Astrocyte (in vitro differentiated cells and primary cell): ENCODE data around the gene FNDC5. TPM values are rescaled to one million over a fixed set of nuclear protein-coding genes. Genes with fewer than 3 reads are reported as not detected.

Experiments
- DNase-seq: peaks from one replicate; pipeline ENCODE4 v3.0.0-alpha.2; 2010; ENCODE audit warnings: low read depth
- FAIRE-seq: peaks from 2 replicates; lab custom pipeline; 2011; peaks lifted over from hg19 to GRCh38; lab: Jason Lieb, UNC
- H2AFZ ChIP-seq: 2 replicates; pipeline ENCODE4 v1.6.0; 2012; ENCODE audit warnings: low read depth, low read length, inconsistent platforms
- H3K27ac ChIP-seq: 2 replicates; pipeline ENCODE4 v1.5.1; 2011; ENCODE audit warnings: low read depth, low read length, inconsistent platforms
- H3K27me3 ChIP-seq: 2 replicates; pipeline ENCODE4 v1.6.0; 2011; ENCODE audit warnings: low read length, inconsistent platforms; ENCODE audit not compliant: insufficient read depth
- H3K36me3 ChIP-seq: 2 replicates; pipeline ENCODE4 v1.5.1; 2011; ENCODE audit warnings: low read length, inconsistent platforms; ENCODE audit not compliant: insufficient read depth
- H3K4me1 ChIP-seq: 2 replicates; pipeline ENCODE4 v1.5.1; 2011; ENCODE audit warnings: low read length, inconsistent platforms; ENCODE audit not compliant: insufficient read depth
- H3K4me2 ChIP-seq: 2 replicates; pipeline ENCODE4 v1.6.0; 2012; ENCODE audit warnings: low read length, inconsistent platforms
- H3K4me3 ChIP-seq: 2 replicates; pipeline ENCODE4 v1.5.1; 2011; ENCODE audit warnings: low read depth, mild to moderate bottlenecking, low read length, inconsistent platforms; ENCODE audit not compliant: insufficient read depth
- H3K79me2 ChIP-seq: 2 replicates; pipeline ENCODE4 v1.6.0; 2012; ENCODE audit warnings: mild to moderate bottlenecking, low read length, inconsistent platforms; ENCODE audit not compliant: insufficient read depth
- H3K9ac ChIP-seq: 2 replicates; pipeline ENCODE4 v1.6.0; 2012; ENCODE audit warnings: mild to moderate bottlenecking, low read length, inconsistent platforms
- H3K9me3 ChIP-seq: 2 replicates; pipeline ENCODE4 v1.5.1; 2012; ENCODE audit warnings: low read depth, mild to moderate bottlenecking, low read length, inconsistent platforms; ENCODE audit not compliant: insufficient read depth
- H4K20me1 ChIP-seq: 2 replicates; pipeline ENCODE4 v1.6.0; 2012; ENCODE audit warnings: low read length, inconsistent platforms; ENCODE audit not compliant: insufficient read depth
- H3K27ac Mint-ChIP-seq: one replicate; pipeline ENCODE4 v1.8.0; 2021; ENCODE audit warnings: mild to moderate bottlenecking, mixed read lengths; ENCODE audit not compliant: unreplicated experiment
- H3K27me3 Mint-ChIP-seq: one replicate; pipeline ENCODE4 v1.8.0; 2021; ENCODE audit warnings: low read depth, mixed read lengths; ENCODE audit not compliant: unreplicated experiment
- H3K36me3 Mint-ChIP-seq: one replicate; pipeline ENCODE4 v1.8.0; 2021; ENCODE audit warnings: low read depth, mixed read lengths; ENCODE audit not compliant: unreplicated experiment
- H3K4me1 Mint-ChIP-seq: one replicate; pipeline ENCODE4 v1.8.0; 2021; ENCODE audit warnings: low read depth, mixed read lengths; ENCODE audit not compliant: unreplicated experiment
- H3K4me3 Mint-ChIP-seq: one replicate; pipeline ENCODE4 v1.8.0; 2021; ENCODE audit warnings: mild to moderate bottlenecking, moderate library complexity, mixed read lengths; ENCODE audit not compliant: unreplicated experiment
- H3K9me3 Mint-ChIP-seq: one replicate; pipeline ENCODE4 v1.8.0; 2021; ENCODE audit warnings: mild to moderate bottlenecking, mixed read lengths; ENCODE audit not compliant: unreplicated experiment
- EZH2 ChIP-seq: IDR thresholded peaks from 2 replicates; pipeline ENCODE4 v1.6.1; 2012; ENCODE audit warnings: mild to moderate bottlenecking, low read length, inconsistent platforms; ENCODE audit not compliant: insufficient read depth
- total RNA-seq: library from RNA; stranded (reverse); gene quantifications from 2 replicates; pipeline ENCODE4 v1.2.1, GENCODE V29; 2021
- TF ChIP-seq, protein P1 (sequence below): IDR thresholded peaks from 2 replicates; pipeline ENCODE4 v1.5.1; 2011; ENCODE audit warnings: low read depth, mild to moderate bottlenecking, inconsistent platforms, low read length, moderate library complexity; ENCODE audit not compliant: insufficient read depth

Gene FNDC5
- total RNA-seq, 1 donor from 2014 or later: 0.39 TPM

DNA sequence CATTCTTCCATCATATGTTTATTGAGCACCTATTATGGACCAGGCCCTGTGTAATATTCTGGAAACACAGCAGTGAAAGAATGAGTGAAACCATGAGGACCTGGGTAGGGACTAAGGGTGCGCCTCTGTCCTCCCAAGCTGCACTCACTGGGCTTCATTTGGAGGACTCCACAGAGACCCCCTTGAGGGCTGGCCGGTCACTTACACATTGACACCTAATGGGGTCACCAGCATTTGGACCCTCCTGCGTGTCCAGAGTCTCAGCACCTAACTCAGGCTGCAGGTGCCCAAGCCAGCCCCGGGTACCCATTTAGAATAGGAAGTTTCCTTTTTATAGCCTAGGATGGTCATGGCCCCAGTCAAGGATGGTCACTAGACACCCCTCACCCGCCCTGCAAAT lies 2.8 kb upstream of the FNDC5 start:
- TF ChIP-seq EZH2: no peak
- TF ChIP-seq, protein P1, sequence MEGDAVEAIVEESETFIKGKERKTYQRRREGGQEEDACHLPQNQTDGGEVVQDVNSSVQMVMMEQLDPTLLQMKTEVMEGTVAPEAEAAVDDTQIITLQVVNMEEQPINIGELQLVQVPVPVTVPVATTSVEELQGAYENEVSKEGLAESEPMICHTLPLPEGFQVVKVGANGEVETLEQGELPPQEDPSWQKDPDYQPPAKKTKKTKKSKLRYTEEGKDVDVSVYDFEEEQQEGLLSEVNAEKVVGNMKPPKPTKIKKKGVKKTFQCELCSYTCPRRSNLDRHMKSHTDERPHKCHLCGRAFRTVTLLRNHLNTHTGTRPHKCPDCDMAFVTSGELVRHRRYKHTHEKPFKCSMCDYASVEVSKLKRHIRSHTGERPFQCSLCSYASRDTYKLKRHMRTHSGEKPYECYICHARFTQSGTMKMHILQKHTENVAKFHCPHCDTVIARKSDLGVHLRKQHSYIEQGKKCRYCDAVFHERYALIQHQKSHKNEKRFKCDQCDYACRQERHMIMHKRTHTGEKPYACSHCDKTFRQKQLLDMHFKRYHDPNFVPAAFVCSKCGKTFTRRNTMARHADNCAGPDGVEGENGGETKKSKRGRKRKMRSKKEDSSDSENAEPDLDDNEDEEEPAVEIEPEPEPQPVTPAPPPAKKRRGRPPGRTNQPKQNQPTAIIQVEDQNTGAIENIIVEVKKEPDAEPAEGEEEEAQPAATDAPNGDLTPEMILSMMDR: no peak
- Histone ChIP-seq H3K36me3 (no peaks in the 10 kb centered on the region), H3K9ac (no peak overlapping the region), H4K20me1 (peaks cover 5% of the 10 kb centered on the region), H3K4me2 (no peak overlapping the region), H3K9me3 (no peaks in the 10 kb centered on the region), H3K4me3 (no peak overlapping the region), H3K79me2 (no peaks in the 10 kb centered on the region), H2AFZ (no peak overlapping the region), H3K27me3 (peaks cover 14% of the 10 kb centered on the region), H3K27ac (no peak overlapping the region), H3K4me1 (peaks cover 5% of the 10 kb centered on the region)
- Mint-ChIP-seq H3K4me1 (no peaks in the 10 kb centered on the region), H3K9me3 (no peaks in the 10 kb centered on the region), H3K4me3 (no peak overlapping the region), H3K27me3 (peaks cover 66% of the 10 kb centered on the region), H3K27ac (no peak overlapping the region), H3K36me3 (peaks cover 8% of the 10 kb centered on the region)
- no peak for DNase-seq
- FAIRE-seq: no peak

DNA sequence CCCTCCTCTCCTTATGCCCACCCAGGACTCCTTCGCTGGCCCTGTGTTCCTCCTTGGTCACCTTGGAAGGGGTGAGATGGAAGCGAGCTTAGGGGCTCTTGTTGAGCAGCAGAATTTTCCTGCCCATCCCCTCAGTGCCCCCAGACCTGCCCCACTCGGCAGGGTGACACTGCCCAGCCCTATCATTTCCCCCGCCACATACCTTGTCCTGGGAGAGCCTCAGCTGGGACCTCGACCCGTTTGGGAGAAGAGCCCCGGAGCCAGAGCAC lies 1.4 kb upstream of the FNDC5 start:
- Histone ChIP-seq H3K9ac (no peak overlapping the region), H3K36me3 (no peaks in the 10 kb centered on the region), H4K20me1 (peaks cover 5% of the 10 kb centered on the region), H3K4me3 (no peak overlapping the region), H3K79me2 (no peaks in the 10 kb centered on the region), H3K9me3 (no peaks in the 10 kb centered on the region), H3K27ac (no peak overlapping the region), H3K4me2 (no peak overlapping the region), H3K4me1 (peaks cover 5% of the 10 kb centered on the region), H2AFZ (no peak overlapping the region), H3K27me3 (peaks cover 5% of the 10 kb centered on the region)
- no peaks in the 10 kb centered on the region for H3K9me3 Mint-ChIP-seq
- no peak overlapping the region for H3K27ac Mint-ChIP-seq
- no peaks in the 10 kb centered on the region for H3K4me1 Mint-ChIP-seq
- DNase-seq: no peak
- TF ChIP-seq, protein P1: no peak
- no peak for TF ChIP-seq EZH2
- H3K36me3 Mint-ChIP-seq: peaks cover 10% of the 10 kb centered on the region
- no peak for FAIRE-seq
- H3K4me3 Mint-ChIP-seq: no peak overlapping the region
- peaks cover 64% of the 10 kb centered on the region for H3K27me3 Mint-ChIP-seq

DNA sequence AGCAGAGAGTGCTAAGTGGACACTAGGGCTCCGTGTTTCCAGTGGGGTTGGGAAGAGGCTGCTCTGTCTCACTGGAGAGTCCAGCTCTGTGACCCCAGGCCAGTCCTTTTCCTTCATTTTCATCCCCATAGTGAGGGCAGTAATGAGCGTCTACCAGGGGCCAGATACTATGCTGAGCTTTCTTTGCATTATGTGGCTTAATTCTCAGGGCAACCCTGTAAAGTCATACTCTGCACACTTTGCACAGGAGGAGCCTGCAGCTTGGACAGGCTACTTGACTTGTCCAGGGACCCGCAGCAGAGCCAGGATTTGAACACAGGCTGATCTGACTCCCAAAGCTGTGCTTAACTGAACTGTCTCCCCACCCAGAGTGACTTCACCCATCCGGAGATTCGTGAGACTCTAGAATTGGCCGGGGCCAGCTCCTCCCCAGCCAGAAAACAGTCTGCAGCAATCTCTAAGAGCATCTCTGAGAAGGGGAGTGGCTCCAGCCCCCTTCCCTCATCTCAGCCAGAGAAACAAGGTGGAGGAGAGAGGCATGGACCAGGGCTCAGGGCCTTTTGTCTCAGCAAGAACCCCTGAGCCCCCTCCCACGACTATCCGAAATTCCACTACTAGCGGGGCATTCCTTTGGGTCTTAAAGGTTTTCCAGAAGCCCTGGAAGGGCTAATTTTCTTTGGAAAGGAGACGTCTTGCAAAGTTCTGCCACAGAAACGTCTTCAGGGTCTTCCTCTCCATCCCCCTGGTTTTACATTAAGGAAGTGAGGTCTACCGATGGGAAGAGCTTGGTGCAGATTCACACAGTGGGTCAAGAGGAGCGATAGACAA lies 866 bp upstream of the FNDC5 start:
- Mint-ChIP-seq H3K27me3 (peaks cover 64% of the 10 kb centered on the region), H3K27ac (peak overlapping the region; percentile 47), H3K9me3 (no peaks in the 10 kb centered on the region), H3K4me3 (peak overlapping the region; percentile 76), H3K36me3 (peaks cover 10% of the 10 kb centered on the region), H3K4me1 (no peaks in the 10 kb centered on the region)
- Histone ChIP-seq H3K9ac (peak overlapping the region; percentile 65), H3K4me3 (peak overlapping the region; percentile 55), H3K27me3 (peaks cover 5% of the 10 kb centered on the region), H3K27ac (no peak overlapping the region), H2AFZ (peak overlapping the region; percentile 62), H3K36me3 (no peaks in the 10 kb centered on the region), H3K4me1 (peaks cover 5% of the 10 kb centered on the region), H3K9me3 (no peaks in the 10 kb centered on the region), H4K20me1 (peaks cover 5% of the 10 kb centered on the region), H3K79me2 (no peaks in the 10 kb centered on the region), H3K4me2 (peak overlapping the region; percentile 87)
- FAIRE-seq (no peak), DNase-seq (no peak)
- TF ChIP-seq EZH2: peak; percentile 34
- TF ChIP-seq, protein P1: no peak
